GM19025 (cell line): ENCODE data around the gene SLC25A46.
"Not testable (repeated sequence)": the region's sequence is repeated elsewhere in the genome, so short reads cannot be mapped to it uniquely, and the experiment has no call there.

ENCODE experiments used
- ATAC-seq: cut with Tn5 transposase; IDR thresholded peaks from one replicate; pipeline ENCODE4 v1.9.1; 2021; ENCODE audit warnings: mild to moderate bottlenecking, low read depth, moderate library complexity; ENCODE audit not compliant: unreplicated experiment

Gene SLC25A46

DNA sequence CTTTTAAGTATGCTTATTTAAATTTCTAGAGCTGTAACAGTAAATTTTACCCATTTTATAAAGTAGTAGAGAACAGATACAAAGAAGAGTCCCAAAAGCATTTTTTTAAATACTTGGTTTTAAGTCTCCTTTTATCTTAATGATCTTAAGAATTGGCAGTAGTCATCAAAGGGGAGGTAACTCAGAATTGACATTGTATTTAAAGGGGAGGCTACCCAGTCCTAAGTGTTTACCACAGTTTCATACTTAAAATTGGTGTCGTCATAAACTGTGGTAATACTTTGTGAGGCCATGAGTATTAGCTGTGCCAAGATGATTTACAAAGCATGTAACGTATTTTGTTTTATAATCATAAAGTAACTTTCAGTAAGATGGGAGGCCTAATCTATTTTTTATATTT is 14.8 kb downstream of the SLC25A46 start:
- no peak for ATAC-seq

GRCh38 chr5:110754181-110754580 is 15.4 kb downstream of the SLC25A46 start:
- ATAC-seq = no peak

- ATAC-seq = no peak
Measured at GRCh38 chr5:110757118-110757729, 18.4 kb downstream of the SLC25A46 start.

GRCh38 chr5:110760158-110760557 is 21.4 kb downstream of the SLC25A46 start:
- no peak for ATAC-seq

GRCh38 chr5:110768138-110768860 is 29.5 kb downstream of the SLC25A46 start:
- ATAC-seq = no peak

DNA sequence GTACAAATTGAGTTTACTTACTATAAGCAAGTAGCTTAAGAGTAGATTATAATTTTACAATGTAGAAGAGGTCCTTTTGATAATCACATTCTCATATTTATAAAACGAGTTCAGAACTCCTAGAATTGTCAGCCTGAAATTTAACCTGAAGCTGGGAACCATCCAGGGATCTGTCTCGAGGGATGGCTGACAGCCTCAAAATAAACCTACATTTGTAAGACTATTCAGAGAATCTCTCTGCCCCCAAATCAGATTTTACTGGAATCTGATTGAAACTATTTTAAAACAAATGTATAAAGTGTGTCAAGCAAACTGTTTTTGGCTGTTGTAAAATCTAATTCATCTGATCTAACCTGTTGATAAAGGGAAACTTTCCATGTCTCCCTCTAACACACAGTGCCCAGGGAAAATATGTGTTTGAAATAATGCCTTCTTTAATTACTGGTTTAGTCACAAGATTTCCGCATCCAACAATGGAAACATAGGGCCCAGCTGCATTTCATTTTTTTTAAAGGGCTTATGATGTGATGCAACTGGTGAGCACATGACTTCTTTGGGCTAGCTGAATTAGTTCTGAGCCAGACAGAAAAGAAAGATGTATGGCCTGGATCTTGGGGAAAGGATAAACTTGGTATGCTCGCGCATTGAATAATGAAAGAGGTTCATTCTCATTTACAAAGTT is 30.3 kb downstream of the SLC25A46 start:
- ATAC-seq = no peak

DNA sequence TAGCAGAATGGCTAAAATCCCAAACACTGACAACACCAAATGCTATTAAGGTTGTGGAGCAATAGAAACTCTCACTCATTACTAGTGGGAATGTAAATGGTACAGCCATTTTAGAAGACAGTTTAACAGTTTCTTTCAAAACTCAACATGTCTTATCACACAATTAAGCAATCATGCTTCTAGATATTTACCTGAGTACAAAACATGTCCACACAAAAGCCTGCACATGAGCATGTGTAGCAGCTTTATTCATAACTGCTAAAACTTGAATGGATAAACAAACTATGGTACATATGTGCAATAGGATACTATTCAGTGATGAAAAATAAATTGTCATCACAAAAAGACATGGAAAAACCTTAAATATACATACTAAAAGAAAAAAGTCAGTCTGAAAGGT is 31.5 kb downstream of the SLC25A46 start:
- no peak for ATAC-seq

- ATAC-seq = no peak
Measured at GRCh38 chr5:110784901-110785300, 46.1 kb downstream of the SLC25A46 start.

- ATAC-seq = no peak
Measured at GRCh38 chr5:110785356-110785755, 46.5 kb downstream of the SLC25A46 start.

DNA sequence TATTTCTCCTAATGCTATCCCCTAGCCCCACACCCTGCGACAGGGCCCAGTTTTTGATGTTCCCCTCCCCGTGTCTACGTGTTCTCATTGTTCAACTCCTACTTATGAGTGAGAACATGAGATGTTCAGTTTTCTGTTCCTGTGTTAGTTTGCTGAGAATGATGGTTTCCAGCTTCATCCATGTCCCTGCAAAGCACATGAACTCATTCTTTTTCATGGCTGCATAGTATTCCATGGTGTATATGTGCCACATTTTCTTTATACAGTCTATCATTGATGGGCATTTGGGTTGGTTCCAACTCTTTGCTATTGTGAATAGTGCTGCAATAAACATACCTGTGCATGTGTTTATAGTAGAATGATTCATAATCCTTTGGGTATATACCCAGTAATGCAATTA is 49.2 kb downstream of the SLC25A46 start:
- not testable (repeated sequence) for ATAC-seq

GRCh38 chr5:110790673-110791072 is 51.9 kb downstream of the SLC25A46 start:
- ATAC-seq = no peak

GRCh38 chr5:110802998-110803397 is 64.2 kb downstream of the SLC25A46 start:
- no peak for ATAC-seq

DNA sequence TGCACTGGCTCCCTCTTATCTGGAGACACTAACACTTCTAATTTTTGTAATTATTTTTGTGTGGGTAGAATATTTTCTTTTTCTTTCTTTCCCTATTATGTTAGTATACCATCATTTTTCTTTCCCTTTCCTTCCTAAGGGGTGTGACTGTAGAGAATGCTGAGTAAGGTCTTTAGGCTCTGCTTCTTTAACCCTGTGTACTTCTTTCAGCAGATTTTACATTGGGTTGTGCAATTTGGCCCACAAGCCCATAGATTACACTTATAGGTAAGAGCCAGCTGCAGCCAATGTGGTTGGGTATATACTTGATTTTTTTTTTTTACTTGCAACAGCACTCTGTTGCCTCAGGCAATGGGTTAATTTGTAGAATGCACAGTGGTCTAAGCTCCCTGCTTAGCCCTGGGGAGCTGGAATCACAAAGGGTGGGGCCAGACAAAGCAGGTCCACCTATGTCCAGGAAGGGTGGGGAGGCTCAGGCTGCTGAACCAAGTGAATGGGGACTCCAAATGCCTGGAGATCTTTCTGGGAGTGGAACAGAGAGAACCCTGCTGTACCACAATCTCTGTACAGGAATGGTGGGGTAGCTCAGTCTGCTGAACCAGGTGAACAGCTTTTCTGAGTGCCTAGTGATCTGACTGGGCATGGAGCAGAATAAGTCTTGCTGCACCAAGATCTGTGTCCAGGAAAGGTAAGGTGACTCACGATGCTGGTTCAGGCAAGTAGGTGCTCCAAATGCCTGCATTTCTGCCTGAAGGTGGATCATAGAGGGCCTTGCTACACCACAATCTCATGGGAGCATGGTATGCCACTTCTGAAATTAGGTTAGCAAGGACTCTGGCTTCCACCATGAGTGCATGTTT is 64.9 kb downstream of the SLC25A46 start:
- no peak for ATAC-seq

- ATAC-seq = no peak
Measured at GRCh38 chr5:110807169-110807568, 68.4 kb downstream of the SLC25A46 start.

DNA sequence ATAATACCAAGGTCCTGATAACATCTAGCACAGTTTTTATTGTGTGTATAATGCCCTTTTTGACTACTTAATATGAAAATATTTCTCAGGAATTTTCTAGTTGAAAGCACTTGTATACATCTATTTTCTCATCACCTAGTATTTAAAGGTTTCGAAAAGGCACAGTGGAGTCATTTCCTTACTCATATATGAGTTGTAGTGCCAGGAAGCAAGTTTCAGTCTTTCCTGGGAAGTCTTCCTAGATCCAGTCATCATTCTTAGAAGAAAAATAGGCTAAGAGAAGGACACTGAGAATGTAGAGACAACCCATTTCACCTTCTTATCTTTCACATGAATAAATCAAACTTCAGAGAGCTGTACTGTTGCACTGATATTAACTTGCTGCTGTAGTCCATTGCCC is 70.2 kb downstream of the SLC25A46 start:
- ATAC-seq = no peak
